Brain microvascular endothelial cell (primary cell): Measurements from ENCODE around the gene COL4A1.
A peak's percentile ranks its signal among the peaks of the same experiment; 100 is the strongest.

Experiments used
- DNase-seq: peaks from one replicate; pipeline ENCODE4 v3.0.0-alpha.2; 2020
- H3K27ac ChIP-seq: fragments of 250-450 bp; sonication (Bioruptor Pico); 2 replicates; pipeline ENCODE4 v1.5.1; 2020; ENCODE audit warnings: mild to moderate bottlenecking, moderate library complexity
- H3K27me3 ChIP-seq: fragments of 250-450 bp; sonication (Bioruptor Pico); replicated peaks from 2 replicates; pipeline ENCODE4 v1.5.1; 2020; ENCODE audit warnings: mild to moderate bottlenecking
- H3K36me3 ChIP-seq: fragments of 250-450 bp; sonication (Bioruptor Pico); replicated peaks from 2 replicates; pipeline ENCODE4 v1.5.1; 2020; ENCODE audit warnings: mild to moderate bottlenecking
- H3K4me3 ChIP-seq: 2 replicates; pipeline ENCODE4 v1.5.1; 2011; ENCODE audit warnings: low read depth, mild to moderate bottlenecking, control low read depth, low read length, moderate library complexity
- CTCF ChIP-seq: IDR thresholded peaks from 2 replicates; pipeline ENCODE4 v1.5.1; 2011; ENCODE audit warnings: low read depth, mild to moderate bottlenecking, moderate library complexity, low read length, control low read depth, inconsistent platforms; ENCODE audit errors: missing control alignments
- in situ Hi-C: cut with HindIII; loops from 2 replicates; pipeline ENCODE4 v1.10.0; 2017; ENCODE audit warnings: low sequenced_read_pairs, low pct_ligation_motif_present

COL4A1 gene

DNA sequence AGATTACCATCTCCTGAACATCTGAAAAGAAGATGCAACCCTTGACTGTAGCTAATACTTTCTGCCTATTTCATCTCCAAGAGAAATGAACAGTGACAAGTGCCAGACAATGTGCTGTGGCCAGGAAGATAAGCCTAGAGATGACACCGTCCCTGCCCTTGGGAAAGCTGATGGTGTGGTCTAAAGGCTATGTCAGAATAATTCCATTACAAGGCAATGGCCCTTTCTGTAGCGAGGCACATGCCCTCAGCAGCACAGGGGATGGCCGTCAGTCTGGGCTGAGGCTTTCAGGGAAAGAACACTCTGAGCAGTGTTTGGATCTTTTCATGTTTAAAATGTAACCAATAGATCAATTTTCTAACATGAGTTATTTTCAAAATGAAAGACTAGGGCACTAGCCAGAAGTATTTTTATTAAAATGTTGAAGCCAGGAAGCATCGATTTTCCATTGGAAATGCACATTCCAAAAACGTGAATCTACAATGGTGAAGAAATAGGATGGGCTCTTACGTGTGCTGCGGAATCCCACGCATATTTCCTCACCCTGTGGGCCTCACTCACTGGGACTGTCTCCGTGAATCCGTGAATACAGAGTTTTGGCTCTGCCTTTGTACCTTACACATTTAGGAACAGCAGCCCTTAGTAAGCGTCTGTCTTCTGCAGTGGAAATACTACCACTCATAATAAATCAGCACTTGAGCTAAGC lies 22.0 kb downstream of the COL4A1 start:
- Histone ChIP-seq H3K4me3 (no peak overlapping the region), H3K27ac (peak overlapping the region; percentile 21), H3K36me3 (peaks cover 84% of the 10 kb centered on the region), H3K27me3 (no peaks in the 10 kb centered on the region)
- DNase-seq, result no peak
- TF ChIP-seq CTCF, result no peak
- in situ Hi-C loops, result no loop called here

- no peak for TF ChIP-seq CTCF
- H3K4me3 ChIP-seq, result no peak overlapping the region
- no peak for DNase-seq
- H3K27ac ChIP-seq, result peak overlapping the region; percentile 5
- in situ Hi-C loops, result no loop called here
- H3K36me3 ChIP-seq, result peaks cover 82% of the 10 kb centered on the region
- H3K27me3 ChIP-seq, result no peaks in the 10 kb centered on the region
These were observed 23.0 kb downstream of the COL4A1 start for GRCh38 chr13:110283736-110284517.

- DNase-seq, result no peak
- H3K36me3 ChIP-seq, result peaks cover 80% of the 10 kb centered on the region
- TF ChIP-seq CTCF, result no peak
- no peak overlapping the region for H3K27ac ChIP-seq
- H3K4me3 ChIP-seq, result no peak overlapping the region
- in situ Hi-C loops, result no loop called here
- H3K27me3 ChIP-seq, result no peaks in the 10 kb centered on the region
These were observed 24.6 kb downstream of the COL4A1 start for GRCh38 chr13:110282316-110282841.

GRCh38 chr13:110281736-110282135 lies 25.2 kb downstream of the COL4A1 start:
- DNase-seq, result no peak
- no peak for TF ChIP-seq CTCF
- H3K4me3 ChIP-seq, result no peak overlapping the region
- no peaks in the 10 kb centered on the region for H3K27me3 ChIP-seq
- H3K27ac ChIP-seq, result no peak overlapping the region
- peaks cover 77% of the 10 kb centered on the region for H3K36me3 ChIP-seq
- in situ Hi-C loops, result no loop called here

GRCh38 chr13:110280985-110281688 lies 25.8 kb downstream of the COL4A1 start:
- Histone ChIP-seq H3K27ac (peak overlapping the region; percentile 73), H3K4me3 (no peak overlapping the region), H3K36me3 (peaks cover 76% of the 10 kb centered on the region), H3K27me3 (no peaks in the 10 kb centered on the region)
- no peak for TF ChIP-seq CTCF
- in situ Hi-C loops, result no loop called here
- no peak for DNase-seq
